DND-41 (cell line): ENCODE measurements around the gene CACNB4.

Experiments used
- ATAC-seq: fragments of 200-7000 bp; cut with Tn5 transposase; 3 replicates; pipeline ENCODE4 v1.9.1; 2021; ENCODE audit warnings: low read depth; ENCODE audit not compliant: insufficient read depth
- DNase-seq: peaks from one replicate; pipeline ENCODE4 v3.0.0-alpha.2; 2020
- H2AFZ ChIP-seq: 2 replicates; pipeline ENCODE4 v1.6.0; 2012; ENCODE audit warnings: low read depth, low read length
- H3K27ac ChIP-seq: 2 replicates; pipeline ENCODE4 v1.5.1; 2012; ENCODE audit warnings: low read length, inconsistent platforms
- H3K27me3 ChIP-seq: fragments of 200-600 bp; sonication (generic); 2 replicates; pipeline ENCODE4 v1.6.0; 2012; ENCODE audit warnings: low read length, mild to moderate bottlenecking, inconsistent platforms; ENCODE audit not compliant: insufficient read depth, poor library complexity
- H3K36me3 ChIP-seq: 2 replicates; pipeline ENCODE4 v1.5.1; 2012; ENCODE audit warnings: low read length, inconsistent platforms; ENCODE audit not compliant: insufficient read depth
- H3K4me1 ChIP-seq: 2 replicates; pipeline ENCODE4 v1.5.1; 2012; ENCODE audit warnings: mild to moderate bottlenecking, low read length; ENCODE audit not compliant: insufficient read depth
- H3K4me2 ChIP-seq: 2 replicates; pipeline ENCODE4 v1.6.0; 2012; ENCODE audit warnings: mild to moderate bottlenecking, moderate library complexity, low read length, inconsistent platforms; ENCODE audit not compliant: insufficient read depth
- H3K4me3 ChIP-seq, 2 experiments: fragments of 200-600 bp in 1 of 2; shearing (Covaris generic) in 1 of 2; 2 replicates each; pipeline ENCODE4 v1.5.1; 2012 to 2016; ENCODE audit warnings: inconsistent platforms in 2 of 2, low read length in 2 of 2, mild to moderate bottlenecking in 2 of 2, low read depth in 1 of 2, moderate library complexity in 1 of 2
- H3K79me2 ChIP-seq: 2 replicates; pipeline ENCODE4 v1.6.0; 2012; ENCODE audit warnings: low read length, inconsistent platforms; ENCODE audit not compliant: insufficient read depth
- H3K9ac ChIP-seq: 2 replicates; pipeline ENCODE4 v1.6.0; 2012; ENCODE audit warnings: low read depth, mild to moderate bottlenecking, inconsistent platforms, low read length, moderate library complexity
- H3K9me3 ChIP-seq: 2 replicates; pipeline ENCODE4 v1.5.1; 2012; ENCODE audit warnings: low read length, moderate library complexity, mild to moderate bottlenecking, inconsistent platforms; ENCODE audit not compliant: insufficient read depth, severe bottlenecking
- H4K20me1 ChIP-seq: 2 replicates; pipeline ENCODE4 v1.6.0; 2012; ENCODE audit warnings: low read length; ENCODE audit not compliant: insufficient read depth
- CTCF ChIP-seq: IDR thresholded peaks from 2 replicates; pipeline ENCODE4 v1.5.1; 2012; ENCODE audit warnings: borderline replicate concordance, low read length, moderate library complexity, mild to moderate bottlenecking; ENCODE audit not compliant: poor library complexity, severe bottlenecking; ENCODE audit errors: extremely low read depth
- EZH2 ChIP-seq: IDR thresholded peaks from 3 replicates; pipeline ENCODE4 v1.6.1; 2012; ENCODE audit warnings: borderline replicate concordance, low read depth, mild to moderate bottlenecking, moderate library complexity, low read length, inconsistent platforms; ENCODE audit not compliant: severe bottlenecking

The CACNB4 gene

GRCh38 chr2:152063325-152063924, 35.4 kb downstream of the CACNB4 start:
- Histone ChIP-seq H3K27me3 (no peaks in the 10 kb centered on the region), H4K20me1 (no peaks in the 10 kb centered on the region), H3K36me3 (no peaks in the 10 kb centered on the region), H3K4me3 (no peak overlapping the region), H3K9ac (no peak overlapping the region), H3K4me2 (no peak overlapping the region), H2AFZ (no peak overlapping the region), H3K9me3 (peaks cover 2% of the 10 kb centered on the region), H3K27ac (no peak overlapping the region), H3K4me1 (no peaks in the 10 kb centered on the region), H3K79me2 (no peaks in the 10 kb centered on the region)
- no peak for DNase-seq
- no peak for ATAC-seq
- TF ChIP-seq EZH2 (no peak), CTCF (no peak)

- H3K27ac ChIP-seq = no peak overlapping the region
- peaks cover 2% of the 10 kb centered on the region for H3K9me3 ChIP-seq
- no peaks in the 10 kb centered on the region for H3K36me3 ChIP-seq
- H3K27me3 ChIP-seq = no peaks in the 10 kb centered on the region
- H3K79me2 ChIP-seq = no peaks in the 10 kb centered on the region
- TF ChIP-seq EZH2 = no peak
- no peak for TF ChIP-seq CTCF
- ATAC-seq (no peak), DNase-seq (no peak)
- H2AFZ ChIP-seq = no peak overlapping the region
- H3K9ac ChIP-seq = no peak overlapping the region
- no peaks in the 10 kb centered on the region for H4K20me1 ChIP-seq
- no peaks in the 10 kb centered on the region for H3K4me1 ChIP-seq
- H3K4me3 ChIP-seq = no peak overlapping the region
- no peak overlapping the region for H3K4me2 ChIP-seq
These were observed 36.4 kb downstream of the CACNB4 start for GRCh38 chr2:152062125-152063091.

GRCh38 chr2:152061383-152061782, 37.5 kb downstream of the CACNB4 start:
- TF ChIP-seq EZH2 = no peak
- TF ChIP-seq CTCF = no peak

More at GRCh38 chr2:152061383-152061782, 37.5 kb downstream of the CACNB4 start:
- Histone ChIP-seq H3K79me2 (no peaks in the 10 kb centered on the region), H3K9ac (no peak overlapping the region), H4K20me1 (no peaks in the 10 kb centered on the region), H3K4me3 (no peak overlapping the region), H3K27me3 (no peaks in the 10 kb centered on the region), H3K9me3 (peaks cover 2% of the 10 kb centered on the region), H3K4me2 (no peak overlapping the region), H2AFZ (no peak overlapping the region), H3K36me3 (no peaks in the 10 kb centered on the region), H3K27ac (no peak overlapping the region), H3K4me1 (no peaks in the 10 kb centered on the region)
- no peak for DNase-seq
- no peak for ATAC-seq
